NT2/D1 (cell line): ENCODE results near the gene SFXN5.

ENCODE experiments used
- DNase-seq: peaks from one replicate; pipeline ENCODE4 v3.0.0-alpha.2; 2011; ENCODE audit warnings: low read depth, low spot score
- H3K27me3 ChIP-seq: 2 replicates; pipeline ENCODE4 v1.6.0; 2011; ENCODE audit warnings: mild to moderate bottlenecking; ENCODE audit not compliant: insufficient read length, insufficient read depth
- H3K36me3 ChIP-seq: 2 replicates; pipeline ENCODE4 v1.6.1; 2011; ENCODE audit warnings: mild to moderate bottlenecking, low read length, mixed read lengths; ENCODE audit not compliant: insufficient read depth, insufficient read length
- H3K4me1 ChIP-seq: 2 replicates; pipeline ENCODE4 v1.5.1; 2011; ENCODE audit not compliant: insufficient read depth, insufficient read length
- H3K4me3 ChIP-seq: 2 replicates; pipeline ENCODE4 v1.5.1; 2011; ENCODE audit warnings: low read depth; ENCODE audit not compliant: insufficient read length
- H3K9ac ChIP-seq: 2 replicates; pipeline ENCODE4 v1.6.0; 2011; ENCODE audit warnings: low read depth; ENCODE audit not compliant: insufficient read length
- H3K9me3 ChIP-seq: 2 replicates; pipeline ENCODE4 v1.5.1; 2011; ENCODE audit warnings: mild to moderate bottlenecking, low read length; ENCODE audit not compliant: insufficient read depth
- SUZ12 ChIP-seq: IDR thresholded peaks from 2 replicates; pipeline ENCODE4 v1.6.1; 2011; ENCODE audit not compliant: insufficient read length, insufficient read depth; ENCODE audit errors: extremely low read depth
- YY1 ChIP-seq: IDR thresholded peaks from 2 replicates; pipeline ENCODE4 v1.6.1; 2011; ENCODE audit not compliant: insufficient read length, insufficient read depth
- ZNF274 ChIP-seq: IDR thresholded peaks from 2 replicates; pipeline ENCODE4 v1.6.1; 2011; ENCODE audit warnings: mild to moderate bottlenecking, low read depth, low read length

SFXN5 gene

GRCh38 chr2:72959995-72960981 lies 111.2 kb downstream of the SFXN5 start:
- Histone ChIP-seq H3K36me3 (peaks cover 39% of the 10 kb centered on the region), H3K9ac (no peak overlapping the region), H3K4me3 (no peak overlapping the region), H3K27me3 (peaks cover 3% of the 10 kb centered on the region), H3K9me3 (no peaks in the 10 kb centered on the region), H3K4me1 (peaks cover 18% of the 10 kb centered on the region)
- no peak for DNase-seq
- TF ChIP-seq SUZ12: no peak
- no peak for TF ChIP-seq YY1
- no peak for TF ChIP-seq ZNF274

GRCh38 chr2:72959554-72959953 lies 112.0 kb downstream of the SFXN5 start:
- H3K27me3 ChIP-seq: peaks cover 3% of the 10 kb centered on the region
- peaks cover 39% of the 10 kb centered on the region for H3K36me3 ChIP-seq
- DNase-seq: no peak
- no peak overlapping the region for H3K4me3 ChIP-seq
- TF ChIP-seq SUZ12 (no peak), ZNF274 (no peak), YY1 (no peak)
- H3K9ac ChIP-seq: no peak overlapping the region
- H3K4me1 ChIP-seq: peaks cover 18% of the 10 kb centered on the region
- H3K9me3 ChIP-seq: no peaks in the 10 kb centered on the region

GRCh38 chr2:72958542-72959385 lies 112.7 kb downstream of the SFXN5 start:
- H3K9ac ChIP-seq: no peak overlapping the region
- H3K4me3 ChIP-seq: no peak overlapping the region
- H3K36me3 ChIP-seq: peaks cover 42% of the 10 kb centered on the region
- no peaks in the 10 kb centered on the region for H3K27me3 ChIP-seq
- H3K9me3 ChIP-seq: no peaks in the 10 kb centered on the region
- no peak for DNase-seq
- peaks cover 13% of the 10 kb centered on the region for H3K4me1 ChIP-seq
- no peak for TF ChIP-seq SUZ12
- TF ChIP-seq YY1: no peak
- no peak for TF ChIP-seq ZNF274

- H3K4me3 ChIP-seq: no peak overlapping the region
- peaks cover 42% of the 10 kb centered on the region for H3K36me3 ChIP-seq
- no peak for DNase-seq
- H3K9ac ChIP-seq: no peak overlapping the region
- TF ChIP-seq ZNF274: no peak
- no peaks in the 10 kb centered on the region for H3K9me3 ChIP-seq
- peaks cover 6% of the 10 kb centered on the region for H3K4me1 ChIP-seq
- H3K27me3 ChIP-seq: no peaks in the 10 kb centered on the region
Measured at GRCh38 chr2:72956936-72957335, 114.6 kb downstream of the SFXN5 start.

GRCh38 chr2:72956050-72956395 lies 115.5 kb downstream of the SFXN5 start:
- DNase-seq: no peak
- Histone ChIP-seq H3K4me1 (peaks cover 9% of the 10 kb centered on the region), H3K4me3 (no peak overlapping the region), H3K9me3 (no peaks in the 10 kb centered on the region), H3K36me3 (peaks cover 34% of the 10 kb centered on the region), H3K27me3 (no peaks in the 10 kb centered on the region), H3K9ac (no peak overlapping the region)
- TF ChIP-seq ZNF274 (no peak), SUZ12 (no peak), YY1 (no peak)

- DNase-seq: no peak
Measured at GRCh38 chr2:72955228-72956049, 116.1 kb downstream of the SFXN5 start.

More at GRCh38 chr2:72955228-72956049, 116.1 kb downstream of the SFXN5 start:
- Histone ChIP-seq H3K27me3 (no peaks in the 10 kb centered on the region), H3K36me3 (peaks cover 29% of the 10 kb centered on the region), H3K4me1 (peaks cover 9% of the 10 kb centered on the region), H3K4me3 (no peak overlapping the region), H3K9me3 (no peaks in the 10 kb centered on the region), H3K9ac (no peak overlapping the region)
- TF ChIP-seq YY1: no peak
